Astrocyte (in vitro differentiated cells and primary cell): Measurements from ENCODE around the gene CD22. TPM values are rescaled to one million over a fixed set of nuclear protein-coding genes. Genes with fewer than 3 reads are reported as not detected.
"Not testable (repeated sequence)": the region's sequence is repeated elsewhere in the genome, so short reads cannot be mapped to it uniquely, and the experiment has no call there.

Experiments used
- DNase-seq: peaks from one replicate; pipeline ENCODE4 v3.0.0-alpha.2; 2010; ENCODE audit warnings: low read depth
- FAIRE-seq: peaks from 2 replicates; lab custom pipeline; 2011; peaks lifted over from hg19 to GRCh38; lab: Jason Lieb, UNC
- H2AFZ ChIP-seq: 2 replicates; pipeline ENCODE4 v1.6.0; 2012; ENCODE audit warnings: low read depth, low read length, inconsistent platforms
- H3K27ac ChIP-seq: 2 replicates; pipeline ENCODE4 v1.5.1; 2011; ENCODE audit warnings: low read depth, low read length, inconsistent platforms
- H3K27me3 ChIP-seq: 2 replicates; pipeline ENCODE4 v1.6.0; 2011; ENCODE audit warnings: low read length, inconsistent platforms; ENCODE audit not compliant: insufficient read depth
- H3K36me3 ChIP-seq: 2 replicates; pipeline ENCODE4 v1.5.1; 2011; ENCODE audit warnings: low read length, inconsistent platforms; ENCODE audit not compliant: insufficient read depth
- H3K4me1 ChIP-seq: 2 replicates; pipeline ENCODE4 v1.5.1; 2011; ENCODE audit warnings: low read length, inconsistent platforms; ENCODE audit not compliant: insufficient read depth
- H3K4me2 ChIP-seq: 2 replicates; pipeline ENCODE4 v1.6.0; 2012; ENCODE audit warnings: low read length, inconsistent platforms
- H3K4me3 ChIP-seq: 2 replicates; pipeline ENCODE4 v1.5.1; 2011; ENCODE audit warnings: low read depth, mild to moderate bottlenecking, low read length, inconsistent platforms; ENCODE audit not compliant: insufficient read depth
- H3K79me2 ChIP-seq: 2 replicates; pipeline ENCODE4 v1.6.0; 2012; ENCODE audit warnings: mild to moderate bottlenecking, low read length, inconsistent platforms; ENCODE audit not compliant: insufficient read depth
- H3K9ac ChIP-seq: 2 replicates; pipeline ENCODE4 v1.6.0; 2012; ENCODE audit warnings: mild to moderate bottlenecking, low read length, inconsistent platforms
- H3K9me3 ChIP-seq: 2 replicates; pipeline ENCODE4 v1.5.1; 2012; ENCODE audit warnings: low read depth, mild to moderate bottlenecking, low read length, inconsistent platforms; ENCODE audit not compliant: insufficient read depth
- H4K20me1 ChIP-seq: 2 replicates; pipeline ENCODE4 v1.6.0; 2012; ENCODE audit warnings: low read length, inconsistent platforms; ENCODE audit not compliant: insufficient read depth
- H3K27ac Mint-ChIP-seq: one replicate; pipeline ENCODE4 v1.8.0; 2021; ENCODE audit warnings: mild to moderate bottlenecking, mixed read lengths; ENCODE audit not compliant: unreplicated experiment
- H3K27me3 Mint-ChIP-seq: one replicate; pipeline ENCODE4 v1.8.0; 2021; ENCODE audit warnings: low read depth, mixed read lengths; ENCODE audit not compliant: unreplicated experiment
- H3K36me3 Mint-ChIP-seq: one replicate; pipeline ENCODE4 v1.8.0; 2021; ENCODE audit warnings: low read depth, mixed read lengths; ENCODE audit not compliant: unreplicated experiment
- H3K4me1 Mint-ChIP-seq: one replicate; pipeline ENCODE4 v1.8.0; 2021; ENCODE audit warnings: low read depth, mixed read lengths; ENCODE audit not compliant: unreplicated experiment
- H3K4me3 Mint-ChIP-seq: one replicate; pipeline ENCODE4 v1.8.0; 2021; ENCODE audit warnings: mild to moderate bottlenecking, moderate library complexity, mixed read lengths; ENCODE audit not compliant: unreplicated experiment
- H3K9me3 Mint-ChIP-seq: one replicate; pipeline ENCODE4 v1.8.0; 2021; ENCODE audit warnings: mild to moderate bottlenecking, mixed read lengths; ENCODE audit not compliant: unreplicated experiment
- CTCF ChIP-seq: IDR thresholded peaks from 2 replicates; pipeline ENCODE4 v1.5.1; 2011; ENCODE audit warnings: low read depth, mild to moderate bottlenecking, inconsistent platforms, low read length, moderate library complexity; ENCODE audit not compliant: insufficient read depth
- EZH2 ChIP-seq: IDR thresholded peaks from 2 replicates; pipeline ENCODE4 v1.6.1; 2012; ENCODE audit warnings: mild to moderate bottlenecking, low read length, inconsistent platforms; ENCODE audit not compliant: insufficient read depth
- total RNA-seq: library from RNA; stranded (reverse); gene quantifications from 2 replicates; pipeline ENCODE4 v1.2.1, GENCODE V29; 2021

The CD22 gene
- total RNA-seq, 1 donor from 2014 or later = not detected

GRCh38 chr19:35360081-35360480 is 31.1 kb downstream of the CD22 start:
- H2AFZ ChIP-seq, H3K36me3 Mint-ChIP-seq, H3K27me3 ChIP-seq, H3K4me2 ChIP-seq, H3K9me3 ChIP-seq, DNase-seq, H3K4me3 Mint-ChIP-seq, H3K9ac ChIP-seq, FAIRE-seq, H3K36me3 ChIP-seq, H3K79me2 ChIP-seq, H3K4me1 Mint-ChIP-seq, H3K27ac Mint-ChIP-seq, H3K4me1 ChIP-seq, H3K4me3 ChIP-seq, H3K9me3 Mint-ChIP-seq, H4K20me1 ChIP-seq, H3K27ac ChIP-seq: not testable (repeated sequence)
- H3K27me3 Mint-ChIP-seq = peaks cover 26% of the 10 kb centered on the region

- no peaks in the 10 kb centered on the region for H3K27me3 ChIP-seq
- H3K4me3 ChIP-seq = no peak overlapping the region
- DNase-seq (no peak), FAIRE-seq (no peak)
- H2AFZ ChIP-seq = no peak overlapping the region
- no peaks in the 10 kb centered on the region for H3K4me1 Mint-ChIP-seq
- H3K27ac Mint-ChIP-seq = no peak overlapping the region
- no peaks in the 10 kb centered on the region for H3K9me3 ChIP-seq
- H3K9ac ChIP-seq = no peak overlapping the region
- H3K4me2 ChIP-seq = no peak overlapping the region
- H3K9me3 Mint-ChIP-seq = no peaks in the 10 kb centered on the region
- H3K79me2 ChIP-seq = no peaks in the 10 kb centered on the region
- no peaks in the 10 kb centered on the region for H3K36me3 ChIP-seq
- TF ChIP-seq EZH2 = no peak
- TF ChIP-seq CTCF = no peak
- no peaks in the 10 kb centered on the region for H3K4me1 ChIP-seq
- H3K27me3 Mint-ChIP-seq = peaks cover 24% of the 10 kb centered on the region
- H3K4me3 Mint-ChIP-seq = no peak overlapping the region
- no peaks in the 10 kb centered on the region for H4K20me1 ChIP-seq
- no peak overlapping the region for H3K27ac ChIP-seq
- no peaks in the 10 kb centered on the region for H3K36me3 Mint-ChIP-seq
Observed at GRCh38 chr19:35360880-35361420, 32.0 kb downstream of the CD22 start.

GRCh38 chr19:35362261-35363000 is 33.4 kb downstream of the CD22 start:
- Mint-ChIP-seq H3K27me3 (peaks cover 21% of the 10 kb centered on the region), H3K27ac (no peak overlapping the region), H3K4me1 (no peaks in the 10 kb centered on the region), H3K9me3 (no peaks in the 10 kb centered on the region), H3K36me3 (no peaks in the 10 kb centered on the region), H3K4me3 (no peak overlapping the region)
- H3K9me3 ChIP-seq = no peaks in the 10 kb centered on the region
- no peaks in the 10 kb centered on the region for H3K4me1 ChIP-seq
- no peak overlapping the region for H3K4me3 ChIP-seq
- TF ChIP-seq EZH2 (no peak), CTCF (no peak)
- no peaks in the 10 kb centered on the region for H3K36me3 ChIP-seq
- H3K27ac ChIP-seq = no peak overlapping the region
- H3K4me2 ChIP-seq = no peak overlapping the region
- no peak for FAIRE-seq
- no peak for DNase-seq
- H2AFZ ChIP-seq = no peak overlapping the region
- H3K27me3 ChIP-seq = no peaks in the 10 kb centered on the region
- no peaks in the 10 kb centered on the region for H4K20me1 ChIP-seq
- H3K79me2 ChIP-seq = no peaks in the 10 kb centered on the region
- H3K9ac ChIP-seq = no peak overlapping the region
